GM10248 (cell line): ENCODE data around the gene D2HGDH.
"Not testable (repeated sequence)": the region's sequence is repeated elsewhere in the genome, so short reads cannot be mapped to it uniquely, and the experiment has no call there.

Experiments used
- CTCF ChIA-PET: fragments of 300-600 bp; sonication (Branson Sonifier 250); formaldehyde crosslinking; extraction: SDS; loops from one replicate; lab custom pipeline; 2021; ENCODE audit warnings: antibody characterized with exemption; lab: Yijun Ruan, JAX
- POLR2A ChIA-PET: fragments of 350-650 bp; sonication (Branson Sonifier 250); formaldehyde crosslinking; extraction: SDS; loops from one replicate; lab custom pipeline; 2020; ENCODE audit warnings: antibody characterized with exemption; lab: Yijun Ruan, JAX
- DNase-seq: peaks from one replicate; pipeline ENCODE4 v3.0.0; 2012; ENCODE audit errors: extremely low spot score
- TF ChIP-seq, protein P1 (sequence below): IDR thresholded peaks from 2 replicates; pipeline ENCODE4 v1.5.1; 2012; ENCODE audit warnings: mild to moderate bottlenecking, low read depth; ENCODE audit errors: extremely low read depth, missing control alignments, control extremely low read depth

The D2HGDH gene

DNA sequence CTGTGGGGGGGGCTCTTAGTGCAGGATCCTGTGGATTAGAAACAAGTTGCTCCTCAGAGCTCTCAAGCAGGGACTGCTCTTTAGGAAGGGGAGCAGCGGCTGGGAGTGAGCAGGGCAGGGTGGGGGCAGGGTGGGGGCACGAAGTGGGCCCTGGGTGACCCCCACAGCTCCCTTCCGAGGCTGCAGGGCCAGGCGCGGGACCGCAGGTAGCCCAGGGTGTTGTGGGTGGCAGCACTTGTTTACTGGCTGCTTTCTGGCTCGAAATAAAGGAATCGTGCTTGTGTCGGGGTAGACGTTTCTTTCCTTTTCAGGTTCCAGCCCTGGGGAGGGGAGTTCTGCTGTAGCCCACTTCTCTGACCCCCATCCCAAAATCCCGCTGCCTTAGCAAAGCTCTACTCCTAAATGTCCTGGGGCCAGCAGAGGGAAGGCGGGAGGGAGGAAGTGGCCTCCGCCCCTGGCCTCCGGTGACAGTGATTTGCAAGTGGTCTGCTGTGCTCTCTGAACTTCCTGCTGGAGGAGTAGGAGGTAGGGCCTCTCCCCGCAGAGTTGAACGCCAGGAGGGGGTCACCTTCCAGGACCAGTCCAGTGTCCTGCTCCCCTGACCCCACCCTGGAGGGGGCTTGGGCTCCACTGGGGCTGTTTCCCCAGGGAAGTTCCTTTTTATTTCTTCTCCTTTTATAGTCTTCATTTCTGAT lies 82.8 kb downstream of the D2HGDH start:
- ChIA-PET POLR2A (interaction anchor here (0.7 kb wide), 1 partner anchor 13 kb away, joined by 3 read pairs; no protein-coding TSS in a partner anchor), CTCF (interaction anchor here (0.7 to 1.5 kb wide), 3 partner anchors 13 to 62 kb away, joined by 3 to 5 read pairs (median 4); no protein-coding TSS in a partner anchor)
- peak; percentile 50 for DNase-seq
- TF ChIP-seq, protein P1, sequence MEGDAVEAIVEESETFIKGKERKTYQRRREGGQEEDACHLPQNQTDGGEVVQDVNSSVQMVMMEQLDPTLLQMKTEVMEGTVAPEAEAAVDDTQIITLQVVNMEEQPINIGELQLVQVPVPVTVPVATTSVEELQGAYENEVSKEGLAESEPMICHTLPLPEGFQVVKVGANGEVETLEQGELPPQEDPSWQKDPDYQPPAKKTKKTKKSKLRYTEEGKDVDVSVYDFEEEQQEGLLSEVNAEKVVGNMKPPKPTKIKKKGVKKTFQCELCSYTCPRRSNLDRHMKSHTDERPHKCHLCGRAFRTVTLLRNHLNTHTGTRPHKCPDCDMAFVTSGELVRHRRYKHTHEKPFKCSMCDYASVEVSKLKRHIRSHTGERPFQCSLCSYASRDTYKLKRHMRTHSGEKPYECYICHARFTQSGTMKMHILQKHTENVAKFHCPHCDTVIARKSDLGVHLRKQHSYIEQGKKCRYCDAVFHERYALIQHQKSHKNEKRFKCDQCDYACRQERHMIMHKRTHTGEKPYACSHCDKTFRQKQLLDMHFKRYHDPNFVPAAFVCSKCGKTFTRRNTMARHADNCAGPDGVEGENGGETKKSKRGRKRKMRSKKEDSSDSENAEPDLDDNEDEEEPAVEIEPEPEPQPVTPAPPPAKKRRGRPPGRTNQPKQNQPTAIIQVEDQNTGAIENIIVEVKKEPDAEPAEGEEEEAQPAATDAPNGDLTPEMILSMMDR: no peak

DNA sequence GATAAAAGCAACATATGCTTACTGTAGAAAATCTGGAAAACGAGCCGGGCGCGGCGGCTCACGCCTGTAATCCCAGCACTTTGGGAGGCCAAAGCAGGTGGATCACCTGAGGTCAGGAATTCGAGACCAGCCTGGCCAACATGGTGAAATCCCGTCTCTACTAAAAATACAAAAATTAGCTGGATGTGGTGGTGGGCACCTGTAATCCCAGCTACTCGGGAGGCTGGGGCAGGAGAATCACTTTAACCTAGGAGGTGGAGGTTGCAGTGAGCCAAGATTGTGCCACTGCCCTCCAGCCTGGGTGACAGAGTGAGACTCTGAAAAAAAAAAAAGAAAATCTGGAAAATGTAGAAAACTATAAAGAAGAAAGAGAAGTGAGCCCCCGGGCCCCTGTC lies 83.4 kb downstream of the D2HGDH start:
- ChIA-PET POLR2A (interaction anchor here (0.7 kb wide), 1 partner anchor 14 kb away, joined by 3 read pairs; no protein-coding TSS in a partner anchor), CTCF (interaction anchor here (0.7 to 1.5 kb wide), 3 partner anchors 13 to 62 kb away, joined by 3 to 5 read pairs (median 4); no protein-coding TSS in a partner anchor)
- not testable (repeated sequence) for DNase-seq
